ENCODE measurements around the gene SERPINA12.
A peak's percentile ranks its signal among the peaks of the same experiment; 100 is the strongest.
"Not testable (repeated sequence)": the region's sequence is repeated elsewhere in the genome, so short reads cannot be mapped to it uniquely, and the experiment has no call there.

Gene SERPINA12

DNA sequence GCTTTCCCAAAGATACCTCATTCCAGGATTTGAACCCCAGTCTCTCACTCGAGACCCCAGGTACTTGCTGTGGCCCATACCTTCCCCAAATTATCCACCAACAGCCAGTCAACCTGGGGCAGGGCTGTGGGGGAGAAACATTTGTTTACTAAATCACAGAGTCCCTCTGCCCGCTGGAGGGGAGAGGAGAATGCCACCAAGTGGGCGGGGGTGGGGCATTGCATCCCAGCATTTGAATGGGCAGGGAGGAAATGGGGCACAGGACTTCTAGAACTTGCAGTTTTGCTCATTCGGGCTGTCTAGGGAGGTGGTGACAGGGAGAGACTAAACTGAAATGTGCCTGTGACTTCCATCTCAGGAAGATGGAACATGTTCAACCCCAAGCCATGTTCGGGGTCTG is 22.4 kb downstream of the SERPINA12 start:
- no peak for DNase-seq

DNA sequence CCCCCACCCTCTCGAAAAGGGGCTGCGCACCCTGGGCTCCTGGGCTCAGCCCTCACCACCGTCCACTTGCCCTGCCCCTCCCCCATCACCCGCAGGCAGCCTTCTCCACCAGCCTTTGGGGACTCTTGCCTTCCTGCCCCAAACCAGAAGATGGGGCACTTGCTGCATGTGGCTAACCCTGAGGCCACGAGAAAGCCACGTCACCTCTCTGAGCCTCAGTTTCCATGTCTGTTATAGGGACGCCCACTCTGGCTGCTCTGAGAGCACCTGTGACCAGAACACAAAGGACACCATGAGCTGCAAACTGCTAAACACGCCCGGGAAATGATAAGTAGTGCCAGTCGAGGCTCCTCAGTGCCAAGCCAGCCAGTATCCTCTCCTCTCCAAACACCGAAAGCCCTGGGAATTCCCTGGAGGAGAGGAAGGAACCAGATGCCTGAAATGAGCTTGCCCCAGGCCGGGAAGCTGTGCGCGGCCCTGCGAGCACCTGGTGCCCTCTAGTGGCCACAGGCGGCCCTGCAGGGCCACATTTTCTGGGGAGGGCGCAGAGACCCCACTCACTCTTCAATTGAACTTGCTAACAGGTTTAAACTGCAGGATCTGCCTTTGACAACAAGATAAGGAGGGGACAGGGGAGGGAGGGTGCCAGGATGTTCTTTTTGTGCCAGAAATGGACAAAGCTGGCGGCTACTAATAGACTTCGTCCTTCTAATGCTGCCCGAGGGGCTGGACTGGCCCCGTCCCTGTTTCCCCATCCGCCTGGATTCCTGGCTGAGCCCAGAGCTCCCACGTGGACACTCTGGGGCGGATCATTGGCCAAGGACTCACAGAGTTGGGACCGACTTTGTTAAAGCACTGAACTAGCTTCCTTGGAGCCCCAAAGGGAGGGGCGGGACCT is 23.1 kb downstream of the SERPINA12 start:
- DNase-seq = peak; percentile 26

DNA sequence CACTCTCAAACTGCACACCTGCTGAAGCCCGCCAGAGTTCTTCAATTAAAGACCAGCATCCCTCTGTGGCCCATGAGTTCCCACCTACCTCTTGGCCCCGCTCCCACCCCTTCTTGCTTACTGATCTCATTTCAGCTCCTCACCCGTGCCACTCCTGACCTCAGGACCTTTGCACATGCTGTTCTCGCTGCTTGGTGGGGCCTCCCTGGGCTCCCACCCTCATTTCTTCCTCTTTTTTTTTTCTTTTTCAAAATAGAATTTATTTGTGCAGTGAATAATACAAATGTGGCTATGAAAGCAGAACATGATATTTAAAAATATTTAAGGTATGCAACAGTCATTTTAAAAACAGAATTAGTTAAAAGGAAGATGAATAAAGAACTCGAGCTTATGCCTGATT is 24.8 kb downstream of the SERPINA12 start:
- DNase-seq = no peak

DNA sequence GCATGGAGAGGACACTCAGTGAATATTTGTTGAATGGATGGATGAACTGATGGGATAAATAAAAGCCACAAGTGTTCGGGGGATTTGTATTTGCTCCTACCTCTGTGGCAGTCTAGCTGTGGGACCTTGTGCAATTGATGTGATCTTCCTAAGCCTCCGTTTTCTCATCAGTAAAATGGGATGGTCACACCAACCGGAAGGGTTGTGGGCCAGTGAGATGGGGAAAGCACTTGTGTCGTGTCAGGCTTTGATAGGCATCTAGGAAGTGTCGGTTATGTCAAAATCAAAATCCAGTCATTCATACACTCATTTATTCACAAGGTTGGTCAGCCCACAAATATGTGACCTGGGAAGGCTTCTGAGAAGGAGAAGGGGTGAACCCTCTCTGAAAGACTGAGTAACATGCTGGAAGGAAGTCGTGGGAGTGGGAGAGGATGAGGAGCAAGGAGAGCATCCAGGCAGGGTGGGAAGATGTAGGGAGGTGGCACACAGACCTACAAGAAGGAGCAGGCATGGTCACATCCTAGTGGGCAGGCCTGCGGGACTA is 25.5 kb downstream of the SERPINA12 start:
- DNase-seq = no peak

DNA sequence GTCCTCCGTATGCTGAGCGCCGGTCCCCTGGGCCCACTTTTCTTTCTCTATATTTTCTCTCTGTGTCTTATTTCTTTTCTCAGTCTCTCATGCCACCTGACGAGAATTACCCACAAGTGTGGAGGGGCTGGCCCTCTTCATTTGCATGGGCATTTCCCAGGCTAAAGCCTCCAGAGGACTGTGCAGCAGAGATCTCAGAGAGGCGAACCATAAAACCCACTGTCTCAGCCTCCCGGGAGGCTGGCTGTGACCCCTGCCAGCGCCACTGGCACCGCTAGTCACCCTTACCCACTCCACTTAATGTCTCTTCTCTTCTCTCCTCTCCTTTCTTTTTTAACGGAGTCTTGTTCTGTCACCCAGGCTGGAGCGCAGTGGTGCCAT is 26.2 kb downstream of the SERPINA12 start:
- no peak for DNase-seq

DNA sequence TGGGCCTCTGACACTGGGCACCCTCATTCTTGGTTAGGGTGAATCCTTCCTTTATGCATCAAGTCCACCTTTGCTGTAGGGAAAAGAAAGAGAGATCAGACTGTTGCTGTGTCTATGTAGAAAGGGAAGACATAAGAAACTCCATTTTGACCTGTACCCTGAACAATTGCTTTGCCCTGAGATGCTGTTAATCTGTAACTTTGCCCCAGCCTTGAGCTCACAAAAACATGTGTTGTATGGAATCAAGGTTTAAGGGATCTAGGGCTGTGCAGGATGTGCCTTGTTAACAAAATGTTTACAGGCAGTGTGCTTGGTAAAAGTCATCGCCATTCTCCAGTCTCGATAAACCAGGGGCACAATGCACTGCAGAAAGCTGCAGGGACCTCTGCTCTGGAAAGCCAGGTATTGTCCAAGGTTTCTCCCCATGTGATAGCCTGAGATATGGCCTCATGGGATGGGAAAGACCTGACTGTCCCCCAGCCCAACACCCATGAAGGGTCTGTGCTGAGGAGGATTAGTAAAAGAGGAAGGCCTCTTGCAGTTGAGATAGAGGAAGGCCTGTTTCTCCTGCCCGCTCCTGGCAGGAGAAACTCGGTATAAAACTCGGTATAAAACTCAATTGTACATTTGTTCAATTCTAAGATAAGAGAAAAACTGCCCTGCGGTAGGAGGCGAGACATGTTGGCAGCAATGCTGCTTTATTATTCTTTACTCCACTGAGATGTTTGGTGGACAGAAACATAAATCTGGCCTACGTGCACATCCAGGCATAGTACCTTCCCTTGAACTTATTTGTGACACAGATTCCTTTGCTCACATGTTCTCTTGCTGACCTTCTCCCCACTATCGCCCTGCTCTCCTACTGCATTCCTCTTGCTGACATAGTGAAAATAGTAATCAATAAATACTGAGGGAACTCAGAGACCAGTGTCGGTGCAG is 26.9 kb downstream of the SERPINA12 start:
- not testable (repeated sequence) for DNase-seq

DNA sequence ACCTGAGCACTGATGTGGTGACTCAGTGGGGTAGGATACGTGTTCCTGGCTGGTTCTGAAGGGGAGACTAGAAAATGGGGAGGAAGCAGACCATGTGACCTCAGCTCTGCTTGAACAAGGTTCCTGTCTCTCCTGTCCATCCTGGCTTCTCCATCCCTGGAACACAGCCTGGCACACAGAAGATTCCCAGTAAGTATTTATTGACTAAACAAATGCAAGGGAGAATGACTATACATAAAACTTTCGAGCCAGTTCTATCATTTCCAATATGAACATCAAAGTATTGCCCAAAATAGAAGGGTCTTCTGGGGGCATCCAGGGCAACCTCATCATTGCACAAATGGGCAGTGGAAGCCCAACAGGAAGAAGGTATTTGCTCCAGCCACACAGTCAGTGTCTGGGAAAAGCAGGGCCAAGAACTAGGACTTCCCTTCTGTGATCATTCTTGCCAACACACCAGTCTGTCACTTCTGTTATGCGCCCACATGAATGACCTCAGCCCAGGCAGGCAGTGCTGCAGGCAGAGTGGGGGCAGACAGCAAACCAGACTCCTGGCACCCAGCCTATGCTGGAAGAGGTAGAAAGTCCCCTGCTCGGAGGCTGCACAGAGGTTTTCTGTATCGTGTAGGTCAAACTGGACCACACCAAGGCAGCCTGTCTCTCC is 27.7 kb downstream of the SERPINA12 start:
- DNase-seq = no peak

DNA sequence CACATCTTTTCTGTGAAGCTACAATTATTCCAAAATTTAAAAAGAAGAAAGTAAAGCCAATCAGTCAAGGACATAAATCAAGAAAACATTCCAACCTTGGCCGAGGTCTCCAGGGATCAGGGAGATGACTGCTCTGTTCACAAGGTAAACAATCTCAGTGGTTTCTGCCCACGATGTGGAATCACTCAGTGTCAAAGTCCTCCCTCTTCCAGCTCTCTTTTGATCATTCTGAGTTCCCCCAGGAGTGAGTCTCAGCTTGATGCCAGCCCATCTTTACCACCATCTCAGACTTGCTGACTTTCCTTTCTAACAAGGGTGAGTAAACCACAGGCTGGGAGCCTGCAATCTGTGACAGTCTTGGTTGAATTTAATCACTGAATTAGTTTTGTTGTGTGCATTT is 28.5 kb downstream of the SERPINA12 start:
- no peak for DNase-seq

DNA sequence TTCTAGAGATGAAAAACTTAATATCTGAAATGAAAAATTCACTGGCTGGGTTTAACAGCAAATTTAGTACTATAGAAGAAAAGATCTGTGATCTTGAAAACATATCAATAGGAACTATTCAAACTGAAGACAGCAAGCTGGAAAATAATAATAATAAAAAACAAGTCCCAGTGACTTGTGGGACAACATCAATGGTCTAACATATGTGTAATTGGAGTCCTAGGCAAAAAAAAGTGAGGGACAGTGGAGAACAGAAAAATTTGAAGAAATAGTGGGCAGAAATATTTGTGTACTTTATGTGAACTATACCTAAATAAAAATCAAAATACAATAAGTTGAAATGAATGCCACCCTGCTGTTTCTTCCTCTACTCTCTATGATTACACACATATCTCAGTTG is 30.8 kb downstream of the SERPINA12 start:
- DNase-seq = no peak

DNA sequence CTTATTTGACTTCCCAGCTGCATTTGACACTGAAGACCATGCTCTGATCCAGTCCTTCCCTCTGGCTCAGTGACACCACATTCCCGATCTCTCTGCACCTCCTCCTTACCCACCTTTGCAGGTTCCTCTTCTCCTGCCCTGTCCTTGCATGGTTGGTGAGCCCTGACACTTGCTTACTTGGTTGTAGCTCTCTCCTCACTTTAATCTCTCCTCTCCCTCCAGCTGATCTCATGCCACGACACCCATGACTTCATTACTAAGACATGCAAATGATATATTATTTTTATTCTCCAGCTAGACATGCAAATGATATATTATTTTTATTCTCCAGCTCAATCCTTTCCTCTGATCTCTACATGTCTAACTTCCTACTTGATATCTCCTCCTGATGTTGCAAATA is 33.2 kb downstream of the SERPINA12 start, which contains the start of gene SERPINA9:
SERPINA9 (minus strand) TSS at position 175 of the 400 bp plus-strand sequence. CDS start 6,357 bp downstream, outside the sequence.
- DNase-seq = no peak

DNA sequence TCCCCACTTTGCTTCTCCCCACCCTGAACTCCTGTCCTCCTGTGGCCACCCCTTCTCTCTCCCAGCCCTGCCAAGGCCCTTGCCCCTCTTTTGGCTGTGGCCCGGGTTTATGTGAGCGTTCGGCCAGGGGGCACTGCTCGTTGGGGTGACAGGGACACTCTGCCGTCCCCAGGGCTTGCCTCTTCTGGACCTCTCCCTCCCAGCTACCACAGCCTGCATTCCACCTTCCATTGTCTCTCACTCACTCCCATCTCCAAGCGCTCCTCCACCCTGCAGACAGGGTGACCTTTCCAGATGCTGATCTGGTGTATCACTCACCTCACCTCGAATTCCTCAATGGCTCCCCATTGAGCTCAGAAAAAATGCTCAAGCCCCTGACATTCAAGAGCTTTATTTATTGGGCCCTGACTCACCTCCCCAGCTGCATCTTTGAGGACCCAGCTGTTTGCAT is 34.7 kb downstream of the SERPINA12 start:
- DNase-seq = no peak

DNA sequence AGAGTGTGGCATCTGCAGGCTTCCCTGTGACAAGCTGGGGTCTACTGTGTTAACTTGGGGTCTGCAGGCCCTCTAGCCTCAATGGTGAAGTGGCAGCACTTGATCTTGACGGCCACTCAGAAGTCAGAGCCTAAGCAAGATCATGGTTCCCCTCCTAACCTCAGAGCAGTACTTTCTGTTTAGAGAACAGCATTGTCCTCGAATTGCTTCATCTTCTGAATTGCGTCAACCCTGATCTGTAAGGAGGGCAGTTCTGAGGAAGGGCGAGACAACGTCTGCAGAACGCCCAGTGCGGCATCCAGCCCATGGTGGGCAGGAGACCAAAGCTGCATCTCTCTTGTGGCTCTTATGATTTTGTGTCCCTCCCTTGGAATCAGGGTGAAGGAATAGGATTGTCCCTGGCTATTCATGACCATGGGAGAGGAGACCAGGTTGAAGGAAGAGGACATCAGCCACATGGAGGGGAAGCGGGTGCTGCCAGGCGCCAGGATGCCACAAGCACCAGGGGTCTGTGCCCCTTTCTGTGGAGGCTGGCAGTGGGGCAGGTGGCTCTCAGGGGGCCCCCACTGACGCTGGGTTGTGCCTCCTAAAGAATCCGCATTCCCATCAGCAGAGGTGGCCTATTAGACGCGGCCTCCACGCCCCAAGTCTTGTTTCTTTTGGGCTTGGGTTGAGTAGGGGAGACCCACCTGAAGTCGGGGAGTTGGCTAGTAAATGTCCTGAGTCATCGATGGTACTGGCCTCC is 35.4 kb downstream of the SERPINA12 start:
- DNase-seq = no peak

DNA sequence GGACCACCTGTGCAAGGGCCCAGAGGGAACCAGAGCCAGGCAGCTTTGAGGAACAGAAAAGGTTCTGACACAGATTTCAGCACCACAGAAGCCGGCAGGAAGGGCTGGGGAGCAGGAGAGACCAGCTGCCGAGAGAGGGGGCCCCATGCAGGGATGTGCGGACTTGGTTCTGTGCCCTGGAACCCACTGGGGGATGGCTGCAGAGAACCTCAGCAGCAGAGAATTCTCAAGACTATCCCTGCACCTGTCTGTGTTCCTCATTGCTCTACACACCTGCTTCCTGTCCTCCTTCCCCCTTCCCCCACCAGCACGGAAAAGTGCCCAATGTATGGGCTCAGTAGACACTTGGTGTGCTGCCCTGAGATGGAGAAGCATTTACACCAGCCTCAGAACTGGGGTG is 36.4 kb downstream of the SERPINA12 start:
- no peak for DNase-seq

DNA sequence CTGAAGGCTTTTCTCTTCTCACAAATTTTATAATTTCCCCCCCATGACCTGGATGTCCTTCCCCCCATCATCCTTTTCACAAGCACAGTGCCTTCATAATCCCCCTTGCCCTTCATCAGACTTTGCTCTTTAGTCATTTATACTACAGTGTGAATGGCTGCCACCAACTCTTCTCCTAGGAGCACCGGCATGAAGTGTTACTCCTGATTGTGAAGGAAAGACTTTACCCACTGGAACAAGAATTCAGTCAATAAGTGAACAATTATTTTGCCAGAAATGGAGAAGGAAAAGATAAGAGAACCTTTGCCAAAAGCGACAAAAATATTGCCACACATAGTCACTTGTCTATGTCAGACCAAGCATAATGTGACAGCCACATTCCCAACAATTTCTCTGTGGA is 38.2 kb downstream of the SERPINA12 start:
- DNase-seq = no peak

DNA sequence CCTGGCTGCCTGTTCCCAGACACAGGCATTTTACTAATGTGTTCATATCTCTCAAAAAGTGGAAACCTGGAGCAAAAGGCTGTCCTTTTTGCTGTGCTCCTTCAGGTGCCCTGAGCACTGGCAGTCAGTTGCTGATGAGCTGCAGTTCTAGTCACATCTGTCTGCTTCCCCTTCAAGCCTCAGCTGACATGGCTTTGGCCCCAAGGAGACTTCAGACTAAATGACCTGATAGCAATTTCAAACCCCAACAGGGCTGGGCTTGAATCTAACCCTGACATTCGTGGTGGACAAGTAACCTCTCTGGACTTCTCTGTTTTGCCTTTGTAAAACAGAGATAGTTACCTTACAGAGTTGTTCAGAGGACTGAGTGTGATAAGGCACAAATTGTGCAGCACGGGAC is 39.0 kb downstream of the SERPINA12 start:
- no peak for DNase-seq

DNA sequence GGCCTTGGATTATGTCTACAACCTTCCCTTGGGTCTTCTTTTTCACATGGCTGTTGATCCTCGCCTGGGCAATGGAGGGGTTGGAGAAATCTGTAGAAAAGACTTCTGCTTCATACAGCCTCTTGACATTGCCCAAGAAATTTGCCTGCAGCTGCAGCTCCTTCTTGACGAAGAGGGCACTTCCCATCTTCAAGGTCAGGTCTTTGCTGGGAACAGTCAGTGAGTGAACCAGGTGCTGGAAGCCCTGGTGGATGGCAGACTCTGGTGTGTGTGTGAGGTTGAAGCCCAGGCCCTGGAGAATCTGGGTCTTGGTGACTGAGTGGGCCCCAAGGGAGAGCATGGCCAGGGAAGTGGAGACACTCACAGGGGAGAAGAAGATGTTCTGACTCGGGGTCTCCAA is 40.0 kb downstream of the SERPINA12 start:
- DNase-seq = no peak

DNA sequence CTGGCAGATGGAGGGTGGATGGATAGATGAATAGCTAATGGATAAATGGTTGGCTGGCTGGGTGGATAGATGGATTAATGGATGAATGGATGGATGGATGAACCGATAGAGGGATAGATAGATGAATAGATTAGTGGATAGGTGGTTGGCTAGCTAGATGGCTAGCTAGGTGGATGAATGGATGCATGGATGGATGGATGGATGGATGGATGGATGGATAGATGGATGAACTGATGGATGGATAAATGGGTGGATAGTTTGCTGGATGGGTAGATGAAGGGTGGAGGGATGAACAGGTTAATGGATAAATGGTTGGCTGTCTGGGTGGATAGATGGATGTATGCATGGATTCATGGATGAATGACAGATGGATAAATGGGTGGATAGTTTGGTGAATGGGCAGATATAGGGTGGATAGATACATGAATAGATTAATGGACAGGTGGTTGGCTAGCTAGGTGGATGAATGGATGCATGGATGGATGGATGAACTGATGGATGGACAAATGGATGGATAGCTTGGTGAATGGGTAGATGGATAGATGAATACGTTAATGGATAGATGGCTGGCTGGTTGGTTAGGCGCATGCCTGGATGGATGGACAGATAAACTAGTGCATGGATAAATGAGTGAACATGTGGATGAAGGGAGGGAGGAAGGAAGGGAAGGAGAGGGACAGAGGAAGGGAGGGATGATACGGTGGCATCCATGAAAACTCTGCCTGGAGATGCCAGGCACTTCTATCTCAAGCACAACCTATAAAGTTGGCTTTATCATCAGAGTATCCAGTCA is 41.3 kb downstream of the SERPINA12 start:
- DNase-seq = no peak

DNA sequence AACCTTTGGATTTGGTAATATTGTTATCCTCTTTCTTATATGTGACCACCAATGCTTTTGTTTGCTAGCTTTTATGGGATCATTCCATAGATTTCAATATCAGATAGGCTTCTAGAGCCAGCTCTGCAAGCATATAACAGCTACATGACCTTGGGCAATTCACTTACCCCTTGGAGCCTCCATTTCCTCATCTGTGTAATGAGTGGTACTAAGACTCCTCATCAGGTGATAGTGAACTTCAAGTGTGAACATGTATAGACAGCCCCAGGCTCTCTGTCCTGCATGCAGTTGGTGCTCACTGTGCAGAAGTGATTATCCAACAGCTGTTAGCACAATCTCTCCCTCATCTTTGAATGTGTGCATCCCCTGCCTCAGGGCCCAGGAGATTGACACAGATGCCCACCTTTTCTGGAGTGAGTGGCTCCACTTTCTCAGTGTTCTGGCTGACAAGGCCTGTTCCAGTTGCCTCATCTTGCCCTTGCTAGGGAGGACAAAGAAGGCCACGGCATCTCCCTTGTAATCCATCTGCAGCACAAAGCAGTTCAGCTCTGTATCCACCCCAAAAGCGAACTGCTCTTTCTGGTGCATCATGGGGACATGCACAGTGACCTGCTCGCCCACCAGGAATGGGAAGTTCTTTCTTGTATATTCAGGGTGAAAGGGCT is 42.4 kb downstream of the SERPINA12 start:
- no peak for DNase-seq

DNA sequence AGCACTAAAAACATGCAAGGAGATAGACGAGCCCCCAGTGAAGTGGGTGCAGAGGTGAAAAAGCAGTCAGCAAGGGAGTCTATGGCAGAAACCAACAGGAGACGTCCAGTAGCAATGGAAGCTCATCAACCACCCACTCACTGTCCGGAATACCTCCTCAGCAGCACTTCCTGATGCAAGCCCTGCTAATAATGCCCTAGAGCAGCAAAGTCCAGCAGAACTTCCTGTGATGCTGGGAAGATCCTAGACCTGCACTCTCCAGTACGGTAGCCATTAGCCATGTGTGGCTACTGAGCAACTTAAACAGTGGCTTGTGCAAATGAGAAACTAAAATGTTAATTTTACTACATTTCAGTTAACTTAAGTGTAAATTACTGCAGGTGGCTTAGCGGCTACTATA is 44.2 kb downstream of the SERPINA12 start:
- DNase-seq = no peak

DNA sequence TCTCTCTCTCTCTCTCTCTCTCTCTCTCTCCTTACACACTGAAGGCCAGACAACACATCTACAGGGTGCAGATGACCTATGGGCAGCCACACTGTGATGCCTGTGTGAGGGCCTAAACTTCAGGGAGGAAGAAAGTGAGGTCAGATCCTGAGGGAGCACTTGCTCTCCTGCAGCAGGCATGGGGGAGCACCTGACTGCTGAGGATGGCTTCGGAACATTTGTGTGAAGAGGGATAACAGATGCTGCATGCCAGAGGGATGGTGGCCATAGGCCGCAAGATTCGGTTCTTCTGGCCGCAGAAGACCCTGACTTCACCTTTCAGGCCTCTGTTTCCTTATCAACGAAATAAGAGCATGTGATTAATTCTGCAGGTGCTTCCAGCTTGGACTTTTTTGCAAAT is 45.0 kb downstream of the SERPINA12 start:
- no peak for DNase-seq

Data from CD4-positive, alpha-beta T cell treated with Interleukin-17A for 1 hour (primary cell).